Cardiac muscle cell (in vitro differentiated cells and primary cell): Measurements from ENCODE around the gene VPS41. TPM values are rescaled to one million over a fixed set of nuclear protein-coding genes. Genes with fewer than 3 reads are reported as not detected.

Experiments used
- DNase-seq, 2 donors: peaks; one replicate each; pipeline versions ENCODE4 v3.0.0 to v3.0.0-alpha.2; 2010 to 2017; ENCODE audit warnings: low read depth in 1 of 2, low spot score in 1 of 2
- H3K27ac ChIP-seq: fragments of 200-600 bp; sonication (generic); 2 replicates; pipeline ENCODE4 v1.5.1; 2016
- H3K27me3 ChIP-seq: fragments of 200-600 bp; sonication (generic); 2 replicates; pipeline ENCODE4 v1.6.0; 2016; ENCODE audit warnings: control low read depth
- H3K36me3 ChIP-seq: fragments of 200-600 bp; sonication (generic); 2 replicates; pipeline ENCODE4 v1.5.1; 2016; ENCODE audit warnings: control low read depth
- H3K4me1 ChIP-seq: fragments of 200-600 bp; sonication (generic); 2 replicates; pipeline ENCODE4 v1.8.1; 2017; ENCODE audit warnings: low read depth, mild to moderate bottlenecking, mixed run types
- H3K4me3 ChIP-seq: fragments of 200-600 bp; sonication (generic); 2 replicates; pipeline ENCODE4 v1.5.1; 2016; ENCODE audit warnings: mild to moderate bottlenecking
- H3K9me3 ChIP-seq: fragments of 200-600 bp; sonication (generic); 2 replicates; pipeline ENCODE4 v1.5.1; 2017; ENCODE audit warnings: low read depth, mild to moderate bottlenecking, control low read depth
- polyA plus RNA-seq: library from polyadenylated mRNA; unstranded; fragments of >200 nt; fragmentation: Nextera tagmentation; extraction: Ambion mirVana; gene quantifications from 2 replicates; pipeline ENCODE4 v1.2.1, GENCODE V29; 2016
- total RNA-seq: library from RNA; depleted of rRNA; stranded (reverse); fragments of >200 nt; gene quantifications from 2 replicates; pipeline ENCODE4 v1.2.3, GENCODE V29; 2016
- TF ChIP-seq, protein P1 (sequence below): IDR thresholded peaks from 2 replicates; pipeline ENCODE4 v1.5.1; 2012; ENCODE audit warnings: low read depth, mild to moderate bottlenecking, low read length

Gene VPS41
- total and polyA plus RNA-seq, 2 experiments from 2014 or later, result 31.3 to 73.7 TPM

DNA sequence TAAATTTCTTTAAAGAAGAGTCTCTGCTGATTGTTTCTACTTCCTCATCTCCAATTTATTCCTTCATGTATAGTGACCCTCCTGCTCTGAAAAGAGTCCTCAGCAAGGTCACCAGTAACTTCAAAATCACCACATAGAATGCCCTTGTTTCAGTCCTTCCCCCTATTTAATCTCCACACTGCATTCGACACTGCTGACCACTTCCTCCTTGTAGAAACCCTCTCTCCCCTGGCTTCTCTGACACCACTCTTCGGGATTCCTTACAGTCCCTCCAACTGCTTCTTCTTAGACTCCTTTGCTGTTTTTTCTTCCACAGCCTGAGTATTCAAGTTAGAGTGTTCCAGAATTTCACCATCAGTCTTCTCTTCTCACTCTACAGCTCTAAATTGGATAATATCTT, 89.5 kb downstream of the VPS41 start:
- TF ChIP-seq, protein P1, sequence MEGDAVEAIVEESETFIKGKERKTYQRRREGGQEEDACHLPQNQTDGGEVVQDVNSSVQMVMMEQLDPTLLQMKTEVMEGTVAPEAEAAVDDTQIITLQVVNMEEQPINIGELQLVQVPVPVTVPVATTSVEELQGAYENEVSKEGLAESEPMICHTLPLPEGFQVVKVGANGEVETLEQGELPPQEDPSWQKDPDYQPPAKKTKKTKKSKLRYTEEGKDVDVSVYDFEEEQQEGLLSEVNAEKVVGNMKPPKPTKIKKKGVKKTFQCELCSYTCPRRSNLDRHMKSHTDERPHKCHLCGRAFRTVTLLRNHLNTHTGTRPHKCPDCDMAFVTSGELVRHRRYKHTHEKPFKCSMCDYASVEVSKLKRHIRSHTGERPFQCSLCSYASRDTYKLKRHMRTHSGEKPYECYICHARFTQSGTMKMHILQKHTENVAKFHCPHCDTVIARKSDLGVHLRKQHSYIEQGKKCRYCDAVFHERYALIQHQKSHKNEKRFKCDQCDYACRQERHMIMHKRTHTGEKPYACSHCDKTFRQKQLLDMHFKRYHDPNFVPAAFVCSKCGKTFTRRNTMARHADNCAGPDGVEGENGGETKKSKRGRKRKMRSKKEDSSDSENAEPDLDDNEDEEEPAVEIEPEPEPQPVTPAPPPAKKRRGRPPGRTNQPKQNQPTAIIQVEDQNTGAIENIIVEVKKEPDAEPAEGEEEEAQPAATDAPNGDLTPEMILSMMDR, result no peak
- Histone ChIP-seq H3K27ac (no peak overlapping the region), H3K36me3 (no peaks in the 10 kb centered on the region), H3K27me3 (no peaks in the 10 kb centered on the region), H3K4me3 (no peak overlapping the region), H3K4me1 (no peaks in the 10 kb centered on the region), H3K9me3 (no peaks in the 10 kb centered on the region)
- DNase-seq, result no peak

DNA sequence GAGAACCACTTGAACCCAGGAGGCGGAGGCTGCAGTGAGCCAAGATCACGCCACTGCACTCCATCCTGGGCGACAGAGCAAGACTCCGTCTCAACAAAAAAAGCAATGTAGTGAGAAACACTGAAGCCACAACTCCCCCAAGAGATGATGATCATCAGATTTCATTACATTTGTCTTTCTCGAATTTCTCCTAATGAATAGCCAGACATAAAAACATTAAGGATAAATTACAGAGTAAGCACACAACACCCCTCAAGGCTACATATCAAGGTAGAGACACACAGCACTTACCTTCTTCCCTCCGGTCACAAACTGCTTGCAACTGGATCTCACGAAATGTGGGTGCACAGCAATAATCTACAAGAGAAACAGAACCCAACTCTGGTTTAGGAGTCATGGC, 91.5 kb downstream of the VPS41 start:
- H3K4me1 ChIP-seq, result no peaks in the 10 kb centered on the region
- TF ChIP-seq, protein P1, result no peak
- no peak overlapping the region for H3K4me3 ChIP-seq
- H3K36me3 ChIP-seq, result no peaks in the 10 kb centered on the region
- H3K27me3 ChIP-seq, result no peaks in the 10 kb centered on the region
- no peak overlapping the region for H3K27ac ChIP-seq
- H3K9me3 ChIP-seq, result no peaks in the 10 kb centered on the region
- no peak for DNase-seq

DNA sequence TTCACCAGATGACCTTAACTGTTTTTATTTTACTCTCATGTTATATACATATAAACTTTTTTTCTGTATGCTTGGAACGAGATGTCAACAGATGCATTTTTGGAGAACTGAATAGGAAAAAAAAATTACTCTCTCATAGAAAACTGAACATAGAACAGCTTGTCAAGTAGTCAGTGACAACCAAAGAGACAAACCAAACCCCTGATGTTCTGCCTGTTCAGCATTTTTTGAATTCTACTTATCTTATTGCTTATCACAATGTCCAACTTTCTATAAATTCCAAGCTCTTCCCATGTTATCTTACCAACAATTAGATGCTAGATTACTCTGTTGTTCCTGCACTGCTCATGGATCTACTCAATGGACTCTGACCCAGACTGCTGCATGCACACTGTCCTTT, 95.2 kb downstream of the VPS41 start:
- Histone ChIP-seq H3K36me3 (no peaks in the 10 kb centered on the region), H3K4me1 (no peaks in the 10 kb centered on the region), H3K27me3 (no peaks in the 10 kb centered on the region), H3K9me3 (no peaks in the 10 kb centered on the region), H3K4me3 (no peak overlapping the region), H3K27ac (peak overlapping the region; percentile 9)
- no peak for DNase-seq
- TF ChIP-seq, protein P1, result no peak

DNA sequence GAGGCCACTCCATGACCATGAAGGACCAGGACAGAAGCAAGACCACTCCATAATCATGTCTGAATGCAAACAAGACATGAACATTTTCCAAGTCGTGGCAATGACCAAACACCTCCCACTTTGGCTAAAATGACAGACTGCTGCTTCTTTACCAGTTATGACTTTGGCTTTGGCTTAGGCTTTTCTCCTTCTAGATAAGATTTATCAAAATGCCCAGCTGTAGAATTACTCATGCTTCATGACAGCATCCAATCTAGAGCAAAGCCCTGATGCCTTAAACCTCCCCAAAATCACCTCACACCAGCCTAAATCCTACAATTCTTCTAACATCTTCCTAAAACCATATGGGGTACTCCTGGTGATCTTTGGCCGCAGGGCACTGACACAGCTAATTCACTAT, 102.1 kb downstream of the VPS41 start:
- Histone ChIP-seq H3K36me3 (no peaks in the 10 kb centered on the region), H3K4me3 (no peak overlapping the region), H3K4me1 (no peaks in the 10 kb centered on the region), H3K27me3 (no peaks in the 10 kb centered on the region), H3K27ac (no peak overlapping the region), H3K9me3 (no peaks in the 10 kb centered on the region)
- TF ChIP-seq, protein P1, result no peak
- DNase-seq, result no peak

DNA sequence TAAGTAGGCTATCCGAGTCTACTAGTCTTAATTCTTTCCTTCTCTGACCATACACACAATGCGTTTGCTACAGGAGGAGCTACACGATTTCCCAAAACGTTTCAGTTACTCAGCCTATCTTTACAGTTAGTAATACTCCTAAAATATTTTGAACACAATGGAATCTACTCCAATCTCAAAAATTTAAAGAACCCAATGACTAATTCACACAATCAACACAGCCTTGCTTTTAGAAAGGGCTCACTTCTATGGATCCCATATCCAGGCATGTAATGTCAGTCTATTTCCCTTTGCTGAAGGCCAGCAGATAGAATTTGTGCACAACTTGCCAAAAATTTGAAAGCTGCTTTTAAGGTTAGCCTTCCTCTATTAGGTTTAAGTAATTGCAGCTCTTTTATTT, 107.2 kb downstream of the VPS41 start:
- Histone ChIP-seq H3K36me3 (no peaks in the 10 kb centered on the region), H3K27ac (no peak overlapping the region), H3K4me1 (no peaks in the 10 kb centered on the region), H3K4me3 (no peak overlapping the region), H3K9me3 (no peaks in the 10 kb centered on the region), H3K27me3 (no peaks in the 10 kb centered on the region)
- TF ChIP-seq, protein P1, result no peak
- peak in 1 of 2 donors; percentile 21 for DNase-seq
